Aorta (tissue), 5 donors: ENCODE data around the gene DBP. TPM values are rescaled to one million over a fixed set of nuclear protein-coding genes. Genes with fewer than 3 reads are reported as not detected.

Experiments used
- ATAC-seq: fragments of 200-7000 bp; cut with Tn5 transposase; one replicate; pipeline ENCODE4 v1.9.1; 2022; ENCODE audit warnings: moderate library complexity; ENCODE audit not compliant: low FRiP score
- DNase-seq, 2 donors: peaks; one replicate each; pipeline ENCODE4 v3.0.0-alpha.2; 2020
- H3K27ac ChIP-seq, 2 donors: one replicate each; pipeline ENCODE4 v1.5.1; 2013; ENCODE audit warnings: low read length in 2 of 2, mild to moderate bottlenecking in 2 of 2, moderate library complexity in 2 of 2, control low read depth in 1 of 2, inconsistent platforms in 1 of 2, low read depth in 1 of 2
- H3K27me3 ChIP-seq, 2 donors: one replicate each; pipeline ENCODE4 v1.6.1; 2013; ENCODE audit warnings: control low read depth in 1 of 2, low read length in 1 of 2, mild to moderate bottlenecking in 1 of 2, moderate library complexity in 1 of 2; ENCODE audit not compliant: insufficient read depth in 2 of 2, control insufficient read depth in 1 of 2
- H3K36me3 ChIP-seq, 2 donors: one replicate each; pipeline ENCODE4 v1.6.1; 2013; ENCODE audit warnings: control low read depth in 1 of 2, low read length in 1 of 2, mild to moderate bottlenecking in 1 of 2; ENCODE audit not compliant: insufficient read depth in 2 of 2, control insufficient read depth in 1 of 2
- H3K4me1 ChIP-seq, 2 donors: one replicate each; pipeline ENCODE4 v1.6.1; 2013; ENCODE audit warnings: low read length in 2 of 2, control low read depth in 1 of 2, mild to moderate bottlenecking in 1 of 2, moderate library complexity in 1 of 2; ENCODE audit not compliant: insufficient read depth in 2 of 2, control insufficient read depth in 1 of 2
- H3K4me3 ChIP-seq, 2 donors: one replicate each; pipeline ENCODE4 v1.5.1; 2013; ENCODE audit warnings: low read length in 2 of 2, control low read depth in 1 of 2, mild to moderate bottlenecking in 1 of 2
- H3K9me3 ChIP-seq: one replicate; pipeline ENCODE4 v1.6.1; 2013; ENCODE audit warnings: mild to moderate bottlenecking, low read length; ENCODE audit not compliant: control insufficient read depth
- WGBS, 2 donors: extraction: QIAGEN DNeasy Blood & Tissue Kit; methylation state at CpG; one replicate each; pipeline ENCODE4 v1.1.7; 2013; 5-methylcytosine and 5-hydroxymethylcytosine counted together
- intact Hi-C, 2 donors: fragments of 100-400 bp; cut with DNase I; formaldehyde crosslinking; loops; one replicate each; pipeline versions ENCODE4 v1.14.2 to v1.15.0; 2022
- polyA plus RNA-seq, 2 donors: library from polyadenylated mRNA; stranded (reverse); fragments of 200-250 nt; gene quantifications; one replicate each; pipeline ENCODE4 v1.2.3, GENCODE V29; 2013
- total RNA-seq, 2 donors: library from RNA; stranded (reverse); fragmentation: NEBNext Ultra II Directional; extraction: Animal tissue kit (Norgen Biotek cat#: 25700); gene quantifications; one replicate each; pipeline ENCODE4 v1.2.1, GENCODE V29; 2021
- donor health status: healthy with polysubstance abuse.
- donor health status: Bipolar disorder and iron deficiency.
- donor health status: DM: no; HTN: no; CAD: no.
- donor health status: DM: no; HTN: no; CAD: no.
- donor health status: DM: yes; HTN: yes; CAD: no.

DBP gene
- total and polyA plus RNA-seq, 4 donors: 1.5 to 10.7 (median 6.1) TPM

DNA sequence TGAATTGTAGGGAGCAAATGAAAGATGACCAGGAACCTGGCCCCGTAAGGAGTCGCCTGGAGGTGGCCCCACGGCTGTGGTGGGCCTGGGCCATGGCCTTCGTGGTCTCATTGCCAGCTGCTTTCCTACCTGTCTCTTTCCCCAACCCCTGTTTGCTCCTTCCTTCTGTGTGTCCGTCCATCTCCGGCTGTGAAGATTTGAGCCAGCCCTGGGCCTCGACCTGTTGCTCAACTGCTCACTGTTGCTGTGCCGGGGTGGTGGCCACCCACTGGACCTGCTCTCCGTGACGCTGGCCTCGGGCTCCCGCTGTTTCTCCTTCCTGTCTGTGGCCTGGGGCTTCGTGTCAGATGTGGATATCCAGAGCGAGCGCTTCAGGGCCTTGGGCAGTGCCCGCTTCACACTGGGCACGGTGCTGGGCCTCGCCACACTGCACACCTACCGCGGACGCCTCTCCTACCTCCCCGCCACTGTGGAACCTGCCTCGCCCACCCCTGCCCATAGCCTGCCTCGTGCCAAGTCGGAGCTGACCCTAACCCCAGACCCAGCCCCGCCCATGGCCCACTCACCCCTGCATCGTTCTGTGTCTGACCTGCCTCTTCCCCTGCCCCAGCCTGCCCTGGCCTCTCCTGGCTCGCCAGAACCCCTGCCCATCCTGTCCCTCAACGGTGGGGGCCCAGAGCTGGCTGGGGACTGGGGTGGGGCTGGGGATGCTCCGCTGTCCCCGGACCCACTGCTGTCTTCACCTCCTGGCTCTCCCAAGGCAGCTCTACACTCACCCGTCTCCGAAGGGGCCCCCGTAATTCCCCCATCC is 8.5 kb downstream of the DBP start:
- Histone ChIP-seq H3K4me1 (no peaks in the 10 kb centered on the region), H3K4me3 (no peak overlapping the region), H3K27ac (no peak overlapping the region), H3K36me3 (no peaks in the 10 kb centered on the region), H3K9me3 (no peaks in the 10 kb centered on the region), H3K27me3 (no peaks in the 10 kb centered on the region)
- DNase-seq: peak in 1 of 2 donors; percentile 75
- no peak for ATAC-seq
- WGBS, 2 donors: 84 to 86% methylated on average over 34 of the region's 34 CpGs
- intact Hi-C loops: no loop called here

DNA sequence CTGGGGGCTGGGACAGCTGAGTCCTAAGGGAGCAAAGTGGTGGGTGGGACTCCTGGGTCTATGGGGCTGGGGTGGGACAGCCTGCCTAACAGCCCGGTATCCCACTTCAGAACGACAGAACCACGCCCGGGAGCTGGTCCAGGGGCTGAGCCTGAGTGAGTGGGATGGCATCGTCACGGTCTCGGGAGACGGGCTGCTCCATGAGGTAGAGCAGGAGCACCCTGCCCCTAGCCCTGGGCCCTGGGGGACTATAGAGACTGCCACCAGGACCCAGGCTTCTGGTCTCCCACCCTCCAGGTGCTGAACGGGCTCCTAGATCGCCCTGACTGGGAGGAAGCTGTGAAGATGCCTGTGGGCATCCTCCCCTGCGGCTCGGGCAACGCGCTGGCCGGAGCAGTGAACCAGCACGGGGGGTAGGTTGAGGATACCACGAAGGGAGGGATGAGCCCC is 9.3 kb downstream of the DBP start:
- 81 to 92% methylated on average over 13 to 17 of the region's 17 CpGs for WGBS, 2 donors
- Histone ChIP-seq H3K4me3 (no peak overlapping the region), H3K9me3 (no peaks in the 10 kb centered on the region), H3K4me1 (no peaks in the 10 kb centered on the region), H3K27me3 (no peaks in the 10 kb centered on the region), H3K36me3 (no peaks in the 10 kb centered on the region), H3K27ac (no peak overlapping the region)
- DNase-seq (peak in 1 of 2 donors; percentile 70), ATAC-seq (no peak)
- intact Hi-C loops: no loop called here

DNA sequence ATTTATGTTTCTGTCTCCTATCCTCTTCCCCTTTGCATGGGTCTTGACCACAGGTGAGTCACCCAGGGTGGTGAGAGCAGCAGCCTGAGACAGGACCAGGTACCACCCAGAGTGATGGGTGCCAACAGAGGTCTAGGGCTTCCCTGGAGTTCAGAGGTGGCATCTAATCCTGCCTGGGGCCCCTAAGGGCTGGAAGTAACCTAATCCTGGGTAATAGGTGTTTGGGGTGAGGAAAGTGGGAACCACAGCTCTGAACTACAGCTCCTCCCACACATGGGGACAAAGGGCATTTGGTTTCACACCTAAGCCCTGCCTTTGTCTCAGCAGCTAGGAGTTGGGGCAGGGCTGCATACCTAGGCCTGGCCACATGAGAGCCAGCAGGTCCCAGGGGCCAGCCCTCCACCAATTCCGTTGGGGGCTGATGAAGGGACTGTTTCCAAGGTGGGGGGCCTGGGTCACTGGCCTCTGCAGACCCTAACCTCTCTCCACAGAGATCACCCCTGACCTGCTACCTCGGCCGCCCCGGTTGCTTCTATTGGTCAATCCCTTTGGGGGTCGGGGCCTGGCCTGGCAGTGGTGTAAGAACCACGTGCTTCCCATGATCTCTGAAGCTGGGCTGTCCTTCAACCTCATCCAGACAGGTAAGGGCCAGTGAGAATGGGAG is 9.8 kb downstream of the DBP start:
- no peaks in the 10 kb centered on the region for H3K27me3 ChIP-seq
- no peaks in the 10 kb centered on the region for H3K4me1 ChIP-seq
- H3K4me3 ChIP-seq: no peak overlapping the region
- H3K27ac ChIP-seq: no peak overlapping the region
- 71 to 79% methylated on average over 6 of the region's 6 CpGs for whole genome bisulfite sequencing, 2 donors
- intact Hi-C loops: no loop called here
- no peaks in the 10 kb centered on the region for H3K9me3 ChIP-seq
- DNase-seq: peak in 1 of 2 donors; percentile 74
- H3K36me3 ChIP-seq: no peaks in the 10 kb centered on the region
- no peak for ATAC-seq

DNA sequence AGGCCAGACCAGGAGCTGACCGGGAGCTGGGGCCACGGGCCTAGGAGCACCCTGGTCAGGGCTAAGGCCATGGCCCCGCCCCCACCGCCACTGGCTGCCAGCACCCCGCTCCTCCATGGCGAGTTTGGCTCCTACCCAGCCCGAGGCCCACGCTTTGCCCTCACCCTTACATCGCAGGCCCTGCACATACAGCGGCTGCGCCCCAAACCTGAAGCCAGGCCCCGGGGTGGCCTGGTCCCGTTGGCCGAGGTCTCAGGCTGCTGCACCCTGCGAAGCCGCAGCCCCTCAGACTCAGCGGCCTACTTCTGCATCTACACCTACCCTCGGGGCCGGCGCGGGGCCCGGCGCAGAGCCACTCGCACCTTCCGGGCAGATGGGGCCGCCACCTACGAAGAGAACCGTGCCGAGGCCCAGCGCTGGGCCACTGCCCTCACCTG is 11.3 kb downstream of the DBP start:
- Histone ChIP-seq H3K36me3 (no peaks in the 10 kb centered on the region), H3K27ac (no peak overlapping the region), H3K4me1 (no peaks in the 10 kb centered on the region), H3K9me3 (no peaks in the 10 kb centered on the region), H3K27me3 (no peaks in the 10 kb centered on the region), H3K4me3 (no peak overlapping the region)
- intact Hi-C loops: no loop called here
- 92% methylated on average over 30 of the region's 30 CpGs for WGBS, 2 donors
- DNase-seq: peak in 1 of 2 donors; percentile 75
- no peak for ATAC-seq

DNA sequence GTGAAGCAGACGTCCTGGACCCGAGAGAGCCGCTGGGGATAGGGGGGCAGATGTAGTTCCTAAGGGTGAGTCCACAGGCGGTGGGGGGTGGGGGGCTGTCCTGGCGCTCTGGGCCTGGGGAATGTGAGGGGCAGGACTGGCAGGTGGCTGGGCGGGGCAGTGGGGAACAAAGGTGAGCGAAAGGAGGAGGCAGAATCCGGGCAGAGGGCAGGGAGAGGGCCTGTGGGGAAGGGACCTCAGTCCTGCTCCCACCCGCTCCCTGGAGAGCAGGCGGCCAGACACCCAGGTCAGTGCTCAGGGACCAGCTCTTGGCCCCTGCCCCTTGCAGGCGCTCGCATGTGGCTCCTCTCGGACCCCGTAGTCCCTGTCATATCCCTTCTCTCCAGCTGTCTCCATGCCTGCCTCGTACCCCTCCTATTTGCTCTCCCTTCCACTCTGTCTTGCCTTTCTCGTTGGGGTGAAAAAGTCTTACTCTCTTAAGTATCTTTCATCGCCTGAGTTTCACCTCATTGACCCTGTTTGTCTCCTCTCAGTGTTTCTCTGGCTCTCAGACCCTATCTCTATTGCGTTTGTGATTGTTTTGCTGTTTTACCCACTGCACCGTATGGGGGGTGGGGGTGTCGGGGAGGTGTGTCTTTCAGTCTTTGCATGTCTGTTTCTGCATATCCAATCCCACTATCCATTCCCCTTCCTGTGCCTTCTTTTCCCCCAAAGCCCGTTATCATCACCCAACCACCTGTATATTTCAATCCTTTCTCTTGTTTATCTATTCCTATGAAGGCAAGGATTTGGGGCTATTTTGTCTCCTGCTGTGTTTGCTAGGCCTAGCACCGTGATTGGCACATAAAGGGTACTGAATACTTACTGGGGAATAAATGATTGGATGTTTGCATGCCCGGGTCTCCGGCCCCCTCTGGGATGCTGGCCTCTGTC is 12.1 kb downstream of the DBP start:
- Histone ChIP-seq H3K27me3 (no peaks in the 10 kb centered on the region), H3K36me3 (no peaks in the 10 kb centered on the region), H3K4me1 (no peaks in the 10 kb centered on the region), H3K27ac (no peak overlapping the region), H3K4me3 (peak overlapping the region; percentile 35 to 54), H3K9me3 (no peaks in the 10 kb centered on the region)
- ATAC-seq: no peak
- DNase-seq: peak in 1 of 2 donors; percentile 73
- WGBS, 2 donors: 53 to 58% methylated on average over 23 to 24 of the region's 24 CpGs
- intact Hi-C loops: no loop called here

DNA sequence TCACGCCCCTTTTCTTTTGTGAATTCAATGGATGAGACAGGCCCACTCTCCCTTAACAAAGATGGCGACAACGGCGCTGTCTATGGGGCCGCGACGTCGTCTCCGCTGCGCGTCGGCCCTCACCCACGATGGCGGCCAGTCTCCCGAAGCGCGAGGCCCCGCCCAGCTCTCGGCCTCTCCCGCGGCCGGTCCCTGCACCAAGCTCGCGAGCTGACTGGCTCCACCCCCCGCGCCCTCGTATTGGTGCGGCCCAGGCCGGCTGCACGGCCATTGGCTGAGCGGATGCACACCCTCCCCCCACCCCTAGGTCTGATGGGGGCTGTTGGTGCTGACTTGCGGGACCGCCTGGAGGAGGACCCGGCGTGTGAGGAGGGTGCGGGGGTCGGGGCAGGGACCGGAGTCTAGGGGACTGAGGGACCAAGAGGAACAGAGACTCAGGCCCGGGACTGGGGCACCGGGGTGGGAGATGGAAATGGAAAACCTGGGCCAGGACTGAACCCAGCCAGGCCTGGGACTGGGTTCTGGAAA is 13.0 kb downstream of the DBP start:
- Histone ChIP-seq H3K36me3 (no peaks in the 10 kb centered on the region), H3K4me3 (peak overlapping the region; percentile 35 to 54), H3K9me3 (no peaks in the 10 kb centered on the region), H3K27ac (peak overlapping the region in 1 of 2 donors; percentile 74), H3K27me3 (no peaks in the 10 kb centered on the region), H3K4me1 (no peaks in the 10 kb centered on the region)
- intact Hi-C loops: no loop called here
- peak; percentile 93 for ATAC-seq
- DNase-seq: peak; percentile 99
- 0 to 1% methylated on average over 40 of the region's 40 CpGs for WGBS, 2 donors

DNA sequence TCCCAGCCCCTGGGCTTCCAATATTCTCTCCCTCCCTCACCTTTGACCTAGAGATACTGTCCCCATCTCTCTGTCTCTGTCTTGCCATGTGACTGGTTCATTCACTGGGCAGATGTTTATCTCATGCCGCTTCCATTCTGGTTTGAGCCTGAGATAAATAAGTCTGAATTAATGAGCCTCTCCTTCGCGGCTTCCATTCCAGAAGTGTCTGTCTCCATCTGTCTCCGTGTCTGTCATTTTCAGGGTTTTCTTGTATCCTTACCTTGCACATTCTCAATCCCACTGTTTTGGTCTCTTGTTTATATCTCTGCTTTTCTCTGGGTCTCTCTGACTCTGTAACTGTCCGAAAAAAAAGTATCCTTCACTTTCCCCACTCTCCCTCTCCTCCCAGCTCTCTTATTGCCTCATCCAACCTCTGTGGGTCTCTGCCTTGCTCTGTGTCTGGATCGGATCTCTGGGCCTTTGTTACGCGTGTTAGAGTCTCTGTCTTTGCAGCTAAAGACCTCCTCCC is 13.6 kb downstream of the DBP start:
- intact Hi-C loops: no loop called here
- no peaks in the 10 kb centered on the region for H3K36me3 ChIP-seq
- DNase-seq: no peak
- H3K27ac ChIP-seq: peak overlapping the region in 1 of 2 donors; percentile 74
- H3K9me3 ChIP-seq: no peaks in the 10 kb centered on the region
- H3K4me3 ChIP-seq: peak overlapping the region in 1 of 2 donors; percentile 38
- ATAC-seq: no peak
- no peaks in the 10 kb centered on the region for H3K4me1 ChIP-seq
- WGBS, 2 donors: 14% methylated on average over 8 of the region's 8 CpGs
- no peaks in the 10 kb centered on the region for H3K27me3 ChIP-seq
